Esophagus squamous epithelium (tissue), 5 donors: ENCODE results near the gene ARPC2. TPM values are rescaled to one million over a fixed set of nuclear protein-coding genes. Genes with fewer than 3 reads are reported as not detected.

Source experiments
- DNase-seq: peaks from one replicate; lab custom pipeline; 2025; lab: John Stamatoyannopoulos, UW
- H3K27ac ChIP-seq, 4 donors: fragments of 200-600 bp; sonication (generic); one replicate each; pipeline ENCODE4 v1.5.1; 2016 to 2019; ENCODE audit warnings: mild to moderate bottlenecking in 1 of 4
- H3K27me3 ChIP-seq, 4 donors: fragments of 200-600 bp; sonication (generic); 1 replicate in 3 of 4; 2 replicates in 1 of 4; pipeline versions ENCODE4 v1.5.1 to v1.6.0; 2017 to 2021; ENCODE audit warnings: antibody characterized with exemption in 1 of 4
- H3K36me3 ChIP-seq, 3 donors: fragments of 200-600 bp; sonication (generic); one replicate each; pipeline ENCODE4 v1.5.1; 2016 to 2019
- H3K4me1 ChIP-seq, 3 donors: fragments of 200-600 bp; sonication (generic); one replicate each; pipeline ENCODE4 v1.5.1; 2017 to 2019
- H3K4me3 ChIP-seq, 4 donors: fragments of 200-600 bp; sonication (generic); 1 replicate in 3 of 4; 2 replicates in 1 of 4; pipeline ENCODE4 v1.5.1; 2016 to 2019; ENCODE audit warnings: mild to moderate bottlenecking in 2 of 4, moderate library complexity in 1 of 4
- H3K9me3 ChIP-seq, 3 donors: fragments of 200-600 bp; sonication (generic); one replicate each; pipeline ENCODE4 v1.5.1; 2016 to 2019
- CTCF ChIP-seq, 6 experiments: fragments of 450-650 bp in 4 of 6; fragments of 200-600 bp in 2 of 6; sonication (generic) in 2 of 6; IDR thresholded peaks; one replicate each; pipeline ENCODE4 v1.5.1; 2016 to 2019; ENCODE audit warnings: antibody characterized with exemption in 6 of 6, mild to moderate bottlenecking in 4 of 6, moderate library complexity in 4 of 6
- POLR2A ChIP-seq, 4 donors: fragments of 450-650 bp; IDR thresholded peaks; one replicate each; pipeline ENCODE4 v1.6.1; 2017; ENCODE audit warnings: antibody characterized with exemption in 4 of 4, mild to moderate bottlenecking in 4 of 4, moderate library complexity in 3 of 4
- WGBS, 2 donors: methylation state at CpG; one replicate each; pipeline ENCODE4 v1.1.5; 2018; 5-methylcytosine and 5-hydroxymethylcytosine counted together
- intact Hi-C: fragments of 100-400 bp; cut with DNase I; formaldehyde crosslinking; loops from one replicate; pipeline ENCODE4 v1.15.0; 2022
- total RNA-seq, 4 donors: library from RNA; depleted of rRNA; stranded (reverse); fragments of >200 nt; gene quantifications; one replicate each; pipeline ENCODE4 v1.1.0, GENCODE V29; 2016
- donor health status: DM: yes; HTN: yes; CAD: no.

Gene ARPC2
- total RNA-seq, 4 donors from 2014 or later: 465 to 690 (median 542) TPM

GRCh38 chr2:218301176-218301819, 84.3 kb downstream of the ARPC2 start:
- WGBS, 2 donors: 6% methylated on average over 8 to 9 of the region's 9 CpGs
- H3K36me3 ChIP-seq: no peaks in the 10 kb centered on the region
- H3K4me1 ChIP-seq: peaks cover 4 to 37% (median 24%) of the 10 kb centered on the region in 3 donors
- intact Hi-C loops: no loop called here
- H3K27ac ChIP-seq: peak overlapping the region in 1 of 4 donors; percentile 49
- H3K27me3 ChIP-seq: no peaks in the 10 kb centered on the region
- no peaks in the 10 kb centered on the region for H3K9me3 ChIP-seq
- TF ChIP-seq CTCF (IDR thresholded peaks at IDR 0.05) (peak; percentile 98 to 99 (median 98)), POLR2A (IDR thresholded peaks at IDR 0.05) (no peak)
- no peak for DNase-seq
- H3K4me3 ChIP-seq: no peak overlapping the region

Other genes with a start within 250 kb of the ARPC2 start
- gene TNS1, start 214.2 kb upstream of the ARPC2 start, total RNA-seq: 100 to 1,000 TPM in 1 of 4 donors, 10 to 100 TPM in 3; 34.7 to 201 (median 59.2) TPM
- gene RUFY4, start 147.9 kb upstream of the ARPC2 start, total RNA-seq: not detected
- gene CXCR2, start 91.2 kb upstream of the ARPC2 start, total RNA-seq: 10 to 100 TPM in 3 of 4 donors, 1 to 10 TPM in 1; 5.7 to 32.2 (median 19.1) TPM
- 1 to 10 TPM in 1 of 4 donors, not detected in 3; 1.3 TPM for gene CXCR1, start 50.2 kb upstream of the ARPC2 start, total RNA-seq
- gene GPBAR1, start 43.8 kb downstream of the ARPC2 start, total RNA-seq: 1 to 10 TPM in 1 of 4 donors, under 1 TPM in 2, not detected in 1; 0.26 to 1.3 (median 0.31) TPM
- 100 to 1,000 TPM in 3 of 4 donors, 10 to 100 TPM in 1; 97.9 to 136 (median 118) TPM for gene AAMP, start 52.9 kb downstream of the ARPC2 start, total RNA-seq
- 10 to 100 TPM; 19.7 to 34.3 (median 28.0) TPM for gene PNKD, start 53.3 kb downstream of the ARPC2 start, total RNA-seq
- gene TMBIM1, start 75.3 kb downstream of the ARPC2 start, total RNA-seq: 100 to 1,000 TPM; 238 to 342 (median 275) TPM
- not detected for gene CATIP, start 139.7 kb downstream of the ARPC2 start, total RNA-seq
- gene SLC11A1, start 165.1 kb downstream of the ARPC2 start, total RNA-seq: 10 to 100 TPM in 1 of 4 donors, 1 to 10 TPM in 3; 1.7 to 10.6 (median 8.7) TPM
- gene CTDSP1, start 182.7 kb downstream of the ARPC2 start, total RNA-seq: 10 to 100 TPM; 47.3 to 87.4 (median 58.0) TPM
- gene VIL1, start 201.9 kb downstream of the ARPC2 start, total RNA-seq: not detected